Kidney epithelial cell (primary cell): Measurements from ENCODE around the gene TOMM70. TPM values are rescaled to one million over a fixed set of nuclear protein-coding genes. Genes with fewer than 3 reads are reported as not detected.
"Not testable (repeated sequence)": the region's sequence is repeated elsewhere in the genome, so short reads cannot be mapped to it uniquely, and the experiment has no call there.

Experiments used
- DNase-seq: peaks from one replicate; pipeline ENCODE4 v3.0.0-alpha.2; 2010; ENCODE audit warnings: low read depth
- H3K27me3 ChIP-seq: 2 replicates; pipeline ENCODE4 v1.6.0; 2011; ENCODE audit warnings: low read length; ENCODE audit not compliant: control insufficient read depth, insufficient read depth
- H3K36me3 ChIP-seq: 2 replicates; pipeline ENCODE4 v1.5.1; 2011; ENCODE audit warnings: low read length; ENCODE audit not compliant: control insufficient read depth, insufficient read depth
- H3K4me3 ChIP-seq: 2 replicates; pipeline ENCODE4 v1.5.1; 2011; ENCODE audit warnings: low read depth, mild to moderate bottlenecking, control low read depth, low read length
- CTCF ChIP-seq: IDR thresholded peaks from 2 replicates; pipeline ENCODE4 v1.5.1; 2011; ENCODE audit warnings: mild to moderate bottlenecking, moderate library complexity, low read length, control low read depth, inconsistent platforms; ENCODE audit not compliant: insufficient read depth, poor library complexity, severe bottlenecking
- total RNA-seq: library from RNA; depleted of rRNA; stranded (reverse); fragments of >200 nt; gene quantifications from 2 replicates; pipeline ENCODE4 v1.2.3, GENCODE V29; 2015

TOMM70 gene
- total RNA-seq, 1 donor from 2014 or later, result 39.1 TPM

GRCh38 chr3:100358413-100358812 is 42.5 kb downstream of the TOMM70 start:
- Histone ChIP-seq H3K36me3 (no peaks in the 10 kb centered on the region), H3K4me3 (no peak overlapping the region), H3K27me3 (no peaks in the 10 kb centered on the region)
- no peak for DNase-seq
- no peak for TF ChIP-seq CTCF

- H3K27me3 ChIP-seq, result no peaks in the 10 kb centered on the region
- no peaks in the 10 kb centered on the region for H3K36me3 ChIP-seq
- no peak for DNase-seq
- TF ChIP-seq CTCF, result no peak
- H3K4me3 ChIP-seq, result no peak overlapping the region
Observed at GRCh38 chr3:100354850-100355249, 46.0 kb downstream of the TOMM70 start.

GRCh38 chr3:100352296-100353231 is 48.3 kb downstream of the TOMM70 start:
- no peak overlapping the region for H3K4me3 ChIP-seq
- DNase-seq, result no peak
- no peak for TF ChIP-seq CTCF
- H3K36me3 ChIP-seq, result no peaks in the 10 kb centered on the region
- H3K27me3 ChIP-seq, result no peaks in the 10 kb centered on the region

GRCh38 chr3:100351770-100352169 is 49.1 kb downstream of the TOMM70 start:
- H3K27me3 ChIP-seq, H3K4me3 ChIP-seq, DNase-seq, H3K36me3 ChIP-seq: not testable (repeated sequence)

- DNase-seq, result no peak
- Histone ChIP-seq H3K36me3 (no peaks in the 10 kb centered on the region), H3K27me3 (no peaks in the 10 kb centered on the region), H3K4me3 (no peak overlapping the region)
- TF ChIP-seq CTCF, result no peak
Observed at GRCh38 chr3:100348727-100349126, 52.2 kb downstream of the TOMM70 start.

- H3K36me3 ChIP-seq, result no peaks in the 10 kb centered on the region
Observed at GRCh38 chr3:100340527-100340926, 60.4 kb downstream of the TOMM70 start.

More at GRCh38 chr3:100340527-100340926, 60.4 kb downstream of the TOMM70 start:
- no peak for TF ChIP-seq CTCF
- no peak overlapping the region for H3K4me3 ChIP-seq
- DNase-seq, result no peak
- H3K27me3 ChIP-seq, result no peaks in the 10 kb centered on the region
